Mesothelial cell of epicardium (in vitro differentiated cells): ENCODE data around the gene TPX2. TPM values are rescaled to one million over a fixed set of nuclear protein-coding genes. Genes with fewer than 3 reads are reported as not detected.

Experiments used
- DNase-seq, 2 experiments: peaks; one replicate each; pipeline ENCODE4 v3.0.0; 2021; ENCODE audit warnings: low spot score in 2 of 2; ENCODE audit not compliant: unreplicated experiment in 2 of 2
- H3K27ac Mint-ChIP-seq: 2 replicates; pipeline ENCODE4 v1.8.0; 2021; ENCODE audit warnings: mixed read lengths
- H3K27me3 Mint-ChIP-seq: 2 replicates; pipeline ENCODE4 v1.8.0; 2021; ENCODE audit warnings: low read depth, mixed read lengths
- H3K36me3 Mint-ChIP-seq: 2 replicates; pipeline ENCODE4 v1.8.0; 2021; ENCODE audit warnings: mixed read lengths
- H3K4me1 Mint-ChIP-seq: 2 replicates; pipeline ENCODE4 v1.8.0; 2021; ENCODE audit warnings: mixed read lengths
- H3K4me3 Mint-ChIP-seq: 2 replicates; pipeline ENCODE4 v1.8.0; 2021; ENCODE audit warnings: mild to moderate bottlenecking, moderate library complexity, mixed read lengths
- H3K9me3 Mint-ChIP-seq: 2 replicates; pipeline ENCODE4 v1.8.0; 2021; ENCODE audit warnings: mixed read lengths
- CTCF ChIP-seq: fragments of 200-600 bp; sonication (generic); IDR thresholded peaks from one replicate; pipeline ENCODE4 v1.5.0; 2021; ENCODE audit warnings: antibody characterized with exemption; ENCODE audit not compliant: unreplicated experiment
- total RNA-seq: library from RNA; stranded (reverse); gene quantifications from 3 replicates; pipeline ENCODE4 v1.2.1, GENCODE V29; 2021

TPX2 gene
- total RNA-seq, 1 donor from 2014 or later: 39.0 TPM

DNA sequence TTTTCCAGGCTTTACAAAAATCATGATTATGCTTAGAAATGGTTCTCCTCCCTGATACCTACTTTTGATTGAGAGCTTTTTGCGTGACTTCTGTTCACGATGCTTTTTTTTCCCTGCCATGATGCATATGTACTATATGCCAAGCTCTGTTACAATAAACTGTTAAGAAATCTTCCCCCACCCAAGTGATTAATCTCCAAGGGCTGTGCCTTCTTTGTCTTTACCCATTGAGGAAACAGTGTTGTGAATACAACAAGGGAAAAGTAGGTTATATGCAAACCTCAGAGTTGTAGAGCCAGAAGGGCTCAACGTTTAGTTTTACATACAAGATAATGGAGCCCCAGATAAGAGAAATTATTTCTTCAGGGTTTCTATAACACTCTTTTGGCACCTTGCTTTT, 46.0 kb downstream of the TPX2 start:
- Mint-ChIP-seq H3K27ac (no peak overlapping the region), H3K4me1 (no peaks in the 10 kb centered on the region), H3K27me3 (no peaks in the 10 kb centered on the region), H3K36me3 (peaks cover 32% of the 10 kb centered on the region), H3K9me3 (no peaks in the 10 kb centered on the region), H3K4me3 (no peak overlapping the region)
- TF ChIP-seq CTCF: no peak
- no peak for DNase-seq

DNA sequence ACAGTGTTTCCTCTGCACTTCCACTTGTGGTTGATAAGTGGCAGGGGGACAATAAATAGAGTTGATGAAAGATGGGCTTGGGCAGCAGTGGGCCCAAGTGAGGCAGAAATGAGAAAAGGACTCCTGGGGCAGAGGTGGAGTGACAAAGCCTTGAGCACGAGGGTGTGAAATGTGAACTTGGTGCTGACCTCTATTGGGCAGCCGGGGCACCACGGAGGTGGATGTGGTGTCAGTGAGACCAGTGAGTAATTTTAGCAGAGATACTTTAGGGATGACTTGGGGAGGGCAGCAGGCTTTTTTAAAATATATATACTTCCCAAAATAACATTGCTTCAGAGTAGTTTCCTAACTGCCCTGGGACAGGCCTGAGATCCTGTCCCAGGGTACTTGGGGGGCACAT, 49.5 kb downstream of the TPX2 start:
- Mint-ChIP-seq H3K27ac (no peak overlapping the region), H3K4me3 (no peak overlapping the region), H3K4me1 (no peaks in the 10 kb centered on the region), H3K36me3 (peaks cover 22% of the 10 kb centered on the region), H3K27me3 (no peaks in the 10 kb centered on the region), H3K9me3 (no peaks in the 10 kb centered on the region)
- no peak for TF ChIP-seq CTCF
- no peak for DNase-seq

GRCh38 chr20:31790401-31790800, 51.3 kb downstream of the TPX2 start:
- H3K9me3 Mint-ChIP-seq: no peaks in the 10 kb centered on the region
- H3K36me3 Mint-ChIP-seq: peaks cover 17% of the 10 kb centered on the region
- H3K27me3 Mint-ChIP-seq: no peaks in the 10 kb centered on the region
- peaks cover 4% of the 10 kb centered on the region for H3K4me1 Mint-ChIP-seq
- DNase-seq: no peak
- no peak for TF ChIP-seq CTCF
- no peak overlapping the region for H3K27ac Mint-ChIP-seq
- no peak overlapping the region for H3K4me3 Mint-ChIP-seq

DNA sequence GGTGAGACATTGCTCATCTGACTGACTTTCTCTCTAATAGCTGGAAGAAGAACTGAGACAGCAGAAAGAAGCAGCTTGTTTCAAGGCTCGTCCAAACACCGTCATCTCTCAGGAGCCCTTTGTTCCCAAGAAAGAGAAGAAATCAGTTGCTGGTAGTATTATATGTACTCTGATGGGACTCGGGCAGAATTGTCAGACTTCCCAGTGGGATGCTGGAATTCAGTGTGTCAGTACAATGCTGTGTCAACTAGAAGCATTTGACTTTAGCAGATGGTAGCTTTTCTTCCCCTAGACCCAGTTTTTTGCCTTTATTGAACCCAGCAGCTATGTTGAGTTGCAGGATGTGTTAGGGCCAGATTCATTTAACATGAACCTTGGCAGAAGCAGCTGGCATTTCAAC, 58.3 kb downstream of the TPX2 start:
- Mint-ChIP-seq H3K4me1 (peaks cover 4% of the 10 kb centered on the region), H3K27ac (no peak overlapping the region), H3K9me3 (no peaks in the 10 kb centered on the region), H3K4me3 (no peak overlapping the region), H3K36me3 (peaks cover 35% of the 10 kb centered on the region), H3K27me3 (no peaks in the 10 kb centered on the region)
- no peak for TF ChIP-seq CTCF
- no peak for DNase-seq

GRCh38 chr20:31801508-31801907, 62.4 kb downstream of the TPX2 start:
- Mint-ChIP-seq H3K4me3 (no peak overlapping the region), H3K36me3 (peaks cover 34% of the 10 kb centered on the region), H3K27ac (no peak overlapping the region), H3K9me3 (no peaks in the 10 kb centered on the region), H3K4me1 (peaks cover 3% of the 10 kb centered on the region), H3K27me3 (no peaks in the 10 kb centered on the region)
- no peak for DNase-seq
- no peak for TF ChIP-seq CTCF

GRCh38 chr20:31803552-31804291, 64.6 kb downstream of the TPX2 start:
- no peak overlapping the region for H3K27ac Mint-ChIP-seq
- no peak for TF ChIP-seq CTCF
- H3K4me3 Mint-ChIP-seq: no peak overlapping the region
- no peaks in the 10 kb centered on the region for H3K9me3 Mint-ChIP-seq
- H3K4me1 Mint-ChIP-seq: peaks cover 3% of the 10 kb centered on the region
- H3K36me3 Mint-ChIP-seq: peaks cover 23% of the 10 kb centered on the region
- DNase-seq: no peak
- no peaks in the 10 kb centered on the region for H3K27me3 Mint-ChIP-seq
